Fibroblast of skin of abdomen (primary cell): ENCODE measurements around the gene ZNF311. TPM values are rescaled to one million over a fixed set of nuclear protein-coding genes. Genes with fewer than 3 reads are reported as not detected.
A peak's percentile ranks its signal among the peaks of the same experiment; 100 is the strongest.

Experiments used
- DNase-seq: peaks from one replicate; pipeline ENCODE4 v3.0.0-alpha.2; 2013
- polyA plus RNA-seq, 2 experiments: library from polyadenylated mRNA; unstranded; fragments of 120-200 nt; gene quantifications; one replicate each; pipeline ENCODE4 v1.2.1, GENCODE V29; 2013; ENCODE audit not compliant: insufficient read length in 2 of 2

Gene ZNF311
- polyA plus RNA-seq (2013, experiment 1 of 2; ENCODE audit: insufficient read length): 1.3 TPM
- 1.6 TPM for polyA plus RNA-seq (2013, experiment 2 of 2; ENCODE audit: insufficient read length)

DNA sequence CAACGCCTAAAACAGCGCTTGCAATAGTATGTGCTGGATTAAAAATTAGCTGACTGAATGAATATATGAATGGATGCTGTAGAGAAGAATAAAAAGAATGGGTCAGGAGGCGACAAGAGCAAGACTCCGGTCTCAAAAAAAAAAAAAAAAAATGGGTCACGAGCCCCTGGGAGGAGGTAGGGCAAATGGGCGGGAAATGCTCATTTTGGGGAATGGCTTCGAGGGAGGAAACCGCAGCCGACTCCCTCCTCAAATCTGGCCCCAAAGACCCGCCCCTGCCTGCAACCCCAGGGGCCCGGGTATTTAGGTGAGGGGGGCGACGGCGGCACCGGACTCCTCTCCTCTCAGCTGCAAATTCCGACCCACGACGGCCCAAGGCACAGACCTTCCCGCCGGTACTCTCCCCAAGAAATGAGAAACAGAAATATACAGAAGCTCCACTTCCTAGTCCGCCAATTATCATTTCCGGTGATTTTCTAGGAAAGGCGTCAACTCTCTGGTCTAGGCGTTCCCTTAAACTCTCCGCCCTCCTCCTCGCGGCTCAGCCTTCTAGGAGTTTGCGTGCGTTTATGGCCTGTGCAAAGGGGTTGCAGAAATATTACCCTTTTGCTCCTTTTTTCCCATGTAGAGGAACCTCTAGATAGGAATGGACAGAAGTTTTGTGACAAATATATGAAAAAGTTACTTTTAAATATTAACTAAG lies at the start of gene ZNF311:
ZNF311 (minus strand) TSS at position 133 of the 703 bp plus-strand sequence. CDS start 1,361 bp downstream, outside the sequence.
- DNase-seq: peak; percentile 75

DNA sequence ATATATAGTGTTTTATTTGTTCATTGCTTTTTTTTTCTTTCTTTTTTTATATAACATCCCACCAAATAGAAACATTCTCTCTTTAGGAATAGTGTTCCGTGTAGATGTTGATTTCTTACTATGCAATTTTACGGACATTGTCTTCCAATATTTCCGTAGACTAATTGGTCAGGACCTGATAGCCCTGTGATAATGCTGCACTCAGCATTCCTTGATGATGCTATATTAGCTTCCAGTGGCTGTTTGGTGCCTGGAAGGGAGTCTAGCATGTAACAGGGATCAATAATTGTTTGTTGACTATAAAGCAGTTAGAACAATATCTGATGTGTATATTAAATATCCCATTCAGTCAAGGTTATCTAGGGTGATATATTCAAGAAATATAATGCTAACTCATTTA lies 46.6 kb upstream of the ZNF311 start:
- no peak for DNase-seq

DNA sequence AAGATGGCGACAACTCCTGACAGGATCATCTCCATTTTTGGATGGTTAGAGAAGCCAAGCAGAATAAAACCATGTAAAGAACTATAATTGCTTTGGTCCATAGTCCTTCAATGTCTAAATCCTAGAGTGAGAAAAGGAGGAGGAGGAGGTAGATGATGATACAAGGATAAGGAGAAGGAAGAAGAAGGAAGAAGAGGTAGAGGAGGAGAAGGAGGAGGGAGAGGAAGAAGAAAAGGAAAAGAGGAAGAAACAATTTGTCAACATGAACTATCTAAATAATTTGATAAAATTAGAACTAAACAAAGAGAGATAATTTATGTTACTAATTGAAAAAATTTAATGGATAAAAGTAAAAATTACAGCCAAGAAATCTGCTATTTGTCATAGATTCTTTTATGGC lies 40.0 kb upstream of the ZNF311 start, which contains the start of gene OR2W1:
OR2W1 (minus strand) TSS at position 101 of the 400 bp plus-strand sequence; CDS start at position 101, 0 bp downstream.
- no peak for DNase-seq

DNA sequence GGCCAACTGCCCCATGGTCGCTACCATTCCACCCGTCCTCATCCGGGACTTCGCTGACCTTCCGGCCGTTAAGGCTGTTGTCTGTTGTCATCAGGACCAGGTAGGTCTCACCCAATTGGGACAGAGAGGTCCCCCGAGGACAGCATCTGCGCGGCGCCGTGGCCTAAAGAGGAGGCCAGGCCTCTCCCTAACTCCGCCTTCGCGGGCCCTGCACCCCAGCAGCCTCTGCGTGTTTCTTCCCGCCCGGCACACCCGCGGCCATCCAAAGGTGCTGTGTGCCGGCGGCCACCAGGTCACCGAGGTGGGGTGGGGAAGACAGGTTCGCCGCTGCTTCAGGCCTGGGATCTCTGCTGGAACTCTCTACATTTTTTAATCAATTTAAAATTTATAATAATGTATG lies 30.8 kb upstream of the ZNF311 start:
- DNase-seq: no peak

DNA sequence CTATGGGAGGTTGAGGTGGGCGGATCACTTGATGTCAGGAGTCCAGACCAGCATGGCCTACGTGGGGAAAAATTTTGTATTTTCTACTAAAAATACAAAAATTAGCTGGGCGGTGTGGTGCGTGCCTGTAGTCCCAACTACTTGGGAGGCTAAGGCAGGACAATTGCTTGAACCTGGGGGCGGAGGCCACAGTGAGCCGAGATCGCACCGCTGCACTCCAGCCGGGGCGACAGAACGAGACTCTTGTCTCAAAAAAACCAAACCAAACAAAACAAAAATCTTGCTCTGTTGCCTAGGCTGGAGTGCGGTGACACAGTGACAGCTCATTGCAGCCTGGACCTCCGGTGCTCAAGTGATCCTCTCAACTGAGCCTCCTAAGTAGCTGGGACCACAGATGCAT lies 23.7 kb upstream of the ZNF311 start:
- DNase-seq: no peak

DNA sequence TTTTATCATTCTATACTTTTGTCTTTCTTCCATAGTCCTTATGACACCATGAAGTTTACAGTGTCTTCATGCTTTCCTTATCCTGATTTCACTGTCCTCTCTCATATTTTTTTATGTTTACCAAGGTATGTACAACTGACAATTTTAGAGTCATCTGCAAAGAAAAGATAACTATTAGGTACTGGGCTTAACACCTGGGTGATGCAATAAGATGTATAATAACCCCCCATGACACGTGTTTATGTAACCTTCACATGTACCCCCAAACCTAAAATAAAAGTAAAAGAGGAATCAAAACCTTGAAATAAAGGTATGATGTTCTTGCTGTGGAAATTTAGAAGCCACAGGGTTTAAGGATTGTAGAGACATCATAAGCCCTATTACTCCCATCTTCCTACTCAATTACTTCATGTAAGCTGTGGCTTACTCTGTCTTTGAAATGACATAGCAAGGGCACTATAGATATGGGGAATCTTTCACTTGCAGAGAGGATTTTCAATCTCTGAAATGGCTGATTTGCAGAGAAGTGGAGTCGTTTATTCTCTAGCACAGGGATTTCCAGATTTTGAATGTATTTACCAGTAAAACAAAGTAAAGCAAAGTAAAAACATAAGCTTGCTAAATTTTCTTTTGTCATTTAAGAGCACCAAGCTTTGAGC lies 20.9 kb upstream of the ZNF311 start:
- no peak for DNase-seq

DNA sequence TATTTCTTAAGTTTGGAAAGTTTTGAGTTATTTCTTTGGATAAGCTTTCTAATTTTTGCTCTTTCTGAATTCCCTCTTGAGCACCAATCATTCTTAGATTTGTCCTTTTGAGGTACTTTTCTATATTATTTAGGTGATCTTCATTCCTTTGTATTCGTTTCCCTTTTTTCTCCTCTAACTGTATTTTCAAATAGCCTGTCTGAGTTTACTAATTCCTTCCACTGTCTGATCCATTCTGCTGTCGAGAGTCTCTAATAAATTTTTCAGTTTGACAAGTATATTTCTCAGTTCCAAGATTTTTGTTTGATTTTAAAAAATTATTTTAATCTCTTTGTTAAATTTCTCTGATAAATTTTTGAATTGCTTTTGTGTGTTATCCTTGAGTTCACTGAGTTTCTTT lies 16.3 kb upstream of the ZNF311 start:
- no peak for DNase-seq

DNA sequence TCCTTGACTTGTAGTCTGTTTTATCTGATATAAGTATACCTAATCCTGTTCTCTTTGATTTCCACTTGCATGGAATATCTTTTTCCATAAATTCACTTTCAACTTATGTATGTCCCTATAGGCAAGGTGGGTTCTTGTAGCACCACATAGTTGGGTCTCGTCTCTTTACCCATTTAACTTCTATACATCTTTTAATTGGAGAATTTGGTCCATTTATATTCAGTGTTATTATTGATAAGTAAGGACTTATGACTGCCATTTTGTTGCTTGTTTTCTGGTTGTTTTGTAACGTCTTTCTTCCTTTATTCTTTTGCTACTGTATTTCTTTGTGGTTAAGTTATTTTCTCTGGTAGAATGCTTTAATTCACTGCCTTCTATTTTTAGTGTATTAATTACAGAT lies 14.5 kb upstream of the ZNF311 start:
- no peak for DNase-seq

DNA sequence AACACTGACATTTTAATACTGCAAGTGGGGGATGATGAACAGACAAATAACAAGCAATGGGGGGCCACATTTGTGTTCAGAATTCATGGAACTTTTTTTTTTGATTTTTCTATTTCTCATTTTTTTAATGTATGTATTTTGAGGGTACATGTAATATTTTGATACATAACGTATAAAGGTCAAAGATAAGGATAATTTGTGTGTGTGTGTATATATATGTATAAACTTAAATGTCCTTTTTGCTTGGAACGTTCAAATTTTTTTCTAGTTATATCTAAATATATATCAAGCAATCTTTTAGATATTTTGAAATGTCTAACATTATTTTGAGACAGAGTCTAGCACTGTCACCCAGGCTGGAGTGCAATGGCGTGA lies 12.3 kb upstream of the ZNF311 start:
- DNase-seq: no peak

DNA sequence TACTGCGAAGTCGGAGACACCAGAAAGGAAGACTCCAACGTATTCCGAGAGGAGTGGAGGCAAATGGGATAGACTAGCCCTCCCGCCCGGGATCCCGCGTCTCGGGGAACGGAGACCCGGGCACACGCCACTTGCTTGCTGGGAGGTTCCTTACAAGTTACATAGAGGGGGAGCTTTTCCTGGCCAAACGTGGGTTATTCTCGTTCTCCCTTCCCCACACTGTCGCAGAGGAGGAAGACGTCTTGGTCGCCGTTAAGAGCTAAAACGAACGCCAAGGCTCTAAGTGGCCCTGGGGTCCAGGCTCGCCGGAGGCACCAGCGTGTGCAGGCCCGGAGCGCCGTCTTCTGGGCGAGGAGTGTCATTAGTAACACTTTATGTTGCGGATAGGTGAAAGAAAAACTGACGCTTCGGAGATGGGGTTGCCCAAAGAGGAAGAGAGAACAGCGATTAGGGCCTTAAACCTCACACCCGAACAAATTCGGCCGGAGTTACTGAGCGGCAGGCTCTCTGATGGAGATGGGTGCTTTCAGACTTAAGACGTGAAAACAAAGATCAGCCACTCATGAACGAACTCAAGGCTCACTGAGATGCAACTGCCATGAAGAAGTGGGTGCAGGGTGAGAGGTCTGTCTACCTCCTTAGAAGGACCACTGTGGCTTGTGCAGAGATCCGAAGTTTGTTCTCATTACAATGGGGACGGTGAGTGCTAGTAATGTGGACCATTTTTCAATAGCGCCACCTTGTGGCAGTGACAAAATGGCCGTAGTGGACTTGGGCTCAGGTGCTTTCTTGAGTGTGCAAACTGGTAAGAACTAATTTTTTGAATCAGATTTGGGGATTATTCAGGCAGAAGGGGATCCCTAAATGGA lies 11.7 kb upstream of the ZNF311 start:
- peak; percentile 69 for DNase-seq

DNA sequence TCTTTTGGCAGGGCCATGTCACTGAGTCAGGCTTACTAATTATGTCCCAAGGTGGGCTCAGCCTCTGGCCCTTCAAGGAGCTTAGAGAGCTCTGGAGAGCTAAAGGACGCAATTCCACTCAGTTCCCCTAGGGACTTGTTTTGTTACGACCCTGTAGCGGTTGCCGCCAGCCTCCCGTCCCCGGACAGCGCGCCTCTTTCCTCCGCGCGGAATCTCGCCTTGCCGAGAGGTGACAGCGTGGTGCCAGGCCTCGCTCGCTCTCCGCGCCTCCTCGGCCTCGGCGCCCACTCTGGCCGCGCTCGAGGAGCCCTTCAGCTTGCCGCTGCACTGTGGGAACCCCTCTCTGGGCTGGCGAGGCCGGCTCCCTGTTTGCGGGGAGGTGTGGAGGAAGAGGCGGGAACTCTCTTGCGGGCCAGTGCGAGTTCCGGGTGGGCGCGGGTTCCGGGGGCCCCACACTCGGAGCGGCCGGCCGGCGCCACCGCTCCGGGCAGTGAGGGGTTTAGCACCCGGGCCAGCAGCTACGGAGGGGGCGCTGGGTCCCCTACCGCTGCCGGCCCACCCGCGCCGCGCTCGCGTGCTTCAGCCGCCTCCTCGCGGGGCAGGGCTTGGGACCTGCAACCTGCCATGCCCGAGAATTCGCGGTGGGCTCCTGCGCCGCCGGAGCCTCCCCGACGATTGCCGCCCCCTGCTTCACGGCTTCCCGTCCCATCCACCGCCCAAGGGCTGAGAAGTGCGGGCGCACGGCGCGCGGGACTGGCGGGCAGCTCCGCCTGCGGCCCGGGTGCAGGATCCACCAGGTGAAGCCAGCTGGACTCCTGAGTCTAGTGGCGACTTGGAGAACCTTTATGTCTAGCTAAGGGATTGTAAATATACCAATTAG lies 9.9 kb upstream of the ZNF311 start:
- DNase-seq: peak; percentile 14

DNA sequence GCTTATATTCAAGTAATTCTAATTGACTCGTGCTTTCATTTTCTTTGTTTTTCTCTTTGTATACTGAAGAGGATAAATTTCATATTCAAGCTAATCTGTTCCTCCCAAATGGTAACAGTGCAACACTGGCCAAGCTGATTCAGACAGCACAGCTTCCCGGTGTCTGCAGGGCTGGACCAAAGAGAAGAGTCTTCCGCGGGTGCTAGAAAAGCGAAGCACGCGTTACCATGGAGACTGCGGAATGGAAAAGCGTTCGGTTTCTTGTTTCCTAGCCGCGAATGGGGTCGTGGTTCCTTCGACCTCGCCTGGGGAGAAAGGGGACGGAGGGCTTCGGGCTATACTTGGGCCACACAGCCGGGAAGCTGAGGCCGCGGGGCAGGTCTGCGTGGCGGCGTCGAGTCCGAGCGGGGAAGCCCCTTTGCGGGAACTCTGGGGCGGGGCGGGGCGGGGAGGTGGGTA lies 6.2 kb upstream of the ZNF311 start:
- DNase-seq: peak; percentile 70

DNA sequence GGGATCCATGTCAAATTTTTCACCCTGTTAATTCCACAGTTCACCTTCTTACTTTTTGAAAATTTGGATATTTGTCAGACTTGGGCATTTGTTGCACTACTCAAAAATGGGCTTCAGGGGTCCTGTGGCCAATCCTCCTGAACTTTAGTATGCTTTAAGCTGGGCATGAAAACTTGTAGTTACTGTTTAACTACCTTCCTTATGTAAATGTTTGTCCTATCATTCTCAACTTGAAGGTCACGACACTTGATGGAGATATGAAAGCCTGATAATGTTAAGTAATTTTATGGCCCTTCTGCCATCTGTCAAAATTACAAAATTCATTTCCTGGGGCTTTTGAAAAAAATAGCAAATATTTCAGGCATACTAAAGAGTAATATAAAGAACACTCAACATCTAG lies 4.2 kb upstream of the ZNF311 start:
- no peak for DNase-seq

DNA sequence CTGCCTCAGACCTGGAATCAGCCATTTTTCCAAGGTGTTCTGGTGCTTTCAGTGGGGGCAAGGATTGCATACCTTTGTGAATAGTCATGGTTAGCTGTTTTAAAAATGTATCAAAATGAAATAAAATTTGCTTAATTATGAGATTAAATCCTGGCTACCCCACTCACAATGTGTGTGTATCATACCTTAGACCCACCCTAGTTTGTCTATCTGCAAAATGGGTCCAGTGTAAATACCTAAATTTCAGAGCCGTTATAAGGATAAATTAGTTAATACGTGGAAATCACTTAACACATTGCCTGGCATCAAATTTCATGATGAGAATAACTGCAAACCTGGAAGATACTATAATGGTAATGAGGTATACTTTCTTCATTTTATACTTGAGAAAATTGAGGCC lies 3.0 kb upstream of the ZNF311 start:
- no peak for DNase-seq

DNA sequence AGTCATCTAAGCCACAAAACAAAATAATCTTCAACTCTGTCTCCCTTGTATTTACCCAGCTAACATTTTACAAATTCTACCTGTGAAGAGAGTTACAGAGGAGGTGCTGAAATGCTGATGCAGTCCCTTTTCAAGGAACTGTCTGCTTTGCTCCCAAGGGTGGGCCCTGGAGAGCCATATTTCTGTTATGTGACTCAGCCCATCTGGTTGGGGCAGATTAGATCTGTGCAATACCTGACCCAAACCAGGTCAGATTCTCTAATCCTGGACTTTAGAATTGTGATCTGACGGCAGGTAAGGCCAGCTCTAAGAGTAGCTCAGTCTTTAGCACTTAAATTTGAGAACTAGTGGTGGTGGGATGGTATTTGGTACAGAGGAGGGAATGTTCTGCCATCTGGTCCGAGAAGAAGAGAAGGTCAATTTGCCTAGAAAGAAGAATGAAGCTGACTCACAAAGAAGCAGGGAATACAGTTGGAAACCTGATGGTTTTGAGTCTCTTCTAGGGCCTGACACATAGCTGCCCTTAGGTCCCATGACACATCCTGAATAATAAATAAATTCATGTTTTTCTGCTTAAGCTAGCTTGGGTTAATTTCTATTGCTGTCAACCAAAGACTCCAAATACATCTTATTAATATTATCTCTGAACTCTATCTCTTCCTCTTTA lies 8.1 kb downstream of the ZNF311 start:
- DNase-seq: no peak

DNA sequence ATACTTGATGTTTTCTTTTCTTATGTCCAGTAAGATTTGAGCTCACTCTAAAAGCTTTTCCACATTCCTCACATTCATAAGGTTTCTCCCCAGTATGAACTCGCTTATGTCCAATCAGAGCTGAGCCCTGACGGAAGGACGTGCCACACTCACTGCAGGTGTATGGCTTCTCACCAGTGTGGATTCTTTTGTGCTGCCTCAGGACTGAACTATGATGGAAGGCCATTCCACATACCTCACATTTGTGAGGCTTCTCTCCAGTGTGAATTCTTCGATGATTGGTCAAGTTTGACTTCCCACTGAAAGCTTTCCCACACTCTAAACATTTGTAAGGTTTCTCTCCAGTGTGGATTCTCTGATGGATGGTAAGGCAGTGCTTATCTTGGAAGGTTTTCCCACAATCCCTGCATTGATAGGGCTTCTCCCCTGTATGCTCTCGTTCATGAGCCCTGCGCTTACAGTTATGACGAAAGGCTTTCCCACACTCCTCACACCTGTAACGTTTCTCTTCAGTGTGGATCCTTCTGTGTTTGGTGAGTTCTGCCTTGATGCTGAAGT lies 9.9 kb downstream of the ZNF311 start:
- DNase-seq: no peak

DNA sequence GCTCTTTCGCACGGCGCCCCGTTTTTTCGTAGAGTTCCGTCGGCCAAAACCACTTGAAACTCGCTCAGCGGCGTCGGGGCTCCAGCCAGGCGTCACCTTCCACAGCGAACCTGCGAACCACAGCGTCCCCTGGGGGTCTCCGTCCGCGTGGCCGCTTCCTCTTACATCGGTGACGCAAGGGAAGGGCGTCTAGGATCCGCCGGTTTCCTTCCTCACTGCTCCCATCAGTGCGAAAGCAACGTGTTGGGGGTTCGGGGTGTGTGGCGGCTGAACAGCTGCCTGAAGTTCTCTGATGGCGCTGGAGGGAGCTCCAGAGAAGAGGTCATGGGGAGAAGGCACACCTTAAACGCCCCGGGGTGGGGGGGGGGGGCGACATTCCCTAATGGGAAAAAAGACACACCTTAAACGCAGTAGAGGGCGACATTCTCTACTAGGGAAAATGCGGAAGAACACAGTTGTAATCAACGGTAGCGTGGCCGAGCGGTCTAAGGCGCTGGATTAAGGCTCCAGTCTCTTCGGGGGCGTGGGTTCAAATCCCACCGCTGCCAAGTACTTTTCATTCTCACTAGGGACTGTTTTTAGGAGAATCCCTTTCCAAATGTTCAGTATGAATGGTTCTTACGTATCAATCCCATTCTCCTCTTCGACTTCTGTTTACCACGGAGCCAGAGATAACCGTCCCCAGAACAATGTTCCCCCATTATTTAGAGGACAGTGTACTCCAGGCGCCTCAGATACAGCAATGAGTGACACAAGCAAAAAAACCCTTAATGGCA lies 16.4 kb downstream of the ZNF311 start:
- DNase-seq: peak; percentile 74

DNA sequence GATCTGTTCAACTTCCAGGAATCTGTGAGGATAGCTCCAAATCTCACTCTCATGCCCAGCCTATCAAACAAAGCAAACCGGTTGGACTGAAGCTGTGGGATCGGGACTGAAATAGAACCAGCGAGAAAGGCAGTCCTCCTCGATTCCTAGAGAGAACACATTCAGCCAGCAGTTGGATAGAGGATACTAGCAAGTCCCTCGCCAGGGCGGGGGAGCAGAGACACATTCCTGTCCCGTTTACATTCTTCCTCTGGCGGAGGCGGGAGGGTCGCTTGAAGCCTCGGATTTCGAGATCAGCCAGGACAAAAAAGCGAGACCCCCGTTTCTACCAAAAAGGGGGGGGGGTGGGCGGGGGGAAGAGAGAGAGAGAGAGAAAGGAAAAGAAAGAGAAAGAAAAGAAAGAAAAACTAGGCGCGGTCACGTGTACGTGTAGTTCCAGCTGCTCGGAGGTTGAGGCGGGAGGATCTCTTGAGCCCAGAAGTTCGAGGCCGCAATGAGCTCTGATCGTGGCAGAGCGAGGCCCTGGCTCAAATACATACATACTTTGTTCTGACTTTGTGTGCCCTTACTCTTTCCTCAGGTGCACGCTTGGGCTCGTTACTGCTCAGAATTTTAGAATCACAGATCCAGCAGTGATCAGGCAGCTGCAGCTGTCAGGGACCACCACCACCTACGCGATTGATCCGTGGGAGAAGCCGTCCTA lies 19.5 kb downstream of the ZNF311 start:
- peak; percentile 99 for DNase-seq

DNA sequence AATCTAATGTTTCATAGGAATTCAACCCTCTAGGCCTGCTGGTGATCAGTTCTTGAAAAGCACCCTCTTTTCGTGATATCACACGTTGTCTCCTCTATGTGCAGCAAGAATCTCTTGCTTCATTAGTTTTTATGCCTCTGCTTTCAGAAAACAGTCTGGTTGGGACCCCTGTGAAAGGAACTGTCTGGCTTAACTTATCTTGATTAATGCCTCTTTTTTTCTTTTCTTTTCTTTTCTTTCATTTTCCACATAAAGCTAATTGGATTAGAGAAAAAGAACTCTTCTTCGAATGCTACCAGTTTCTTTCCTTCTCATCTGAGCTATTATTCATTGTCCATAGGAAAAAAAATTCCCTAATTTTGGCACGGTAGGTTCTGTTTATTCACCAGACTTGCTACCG lies 21.3 kb downstream of the ZNF311 start:
- no peak for DNase-seq
